Measurements from ENCODE around the gene GANAB.

- no peak for TF ChIP-seq KDM4B (CRISPR knock-in tag; IDR thresholded peaks at IDR 0.05)
- no peak for TF ChIP-seq EP300 (IDR thresholded peaks at IDR 0.05; ENCODE audit: low read depth in 2 of 2, low read length in 2 of 2)
- TF ChIP-seq EP300 (CRISPR knock-in tag; IDR thresholded peaks at IDR 0.05; ENCODE audit: borderline replicate concordance), result no peak
- TF ChIP-seq, protein P1, sequence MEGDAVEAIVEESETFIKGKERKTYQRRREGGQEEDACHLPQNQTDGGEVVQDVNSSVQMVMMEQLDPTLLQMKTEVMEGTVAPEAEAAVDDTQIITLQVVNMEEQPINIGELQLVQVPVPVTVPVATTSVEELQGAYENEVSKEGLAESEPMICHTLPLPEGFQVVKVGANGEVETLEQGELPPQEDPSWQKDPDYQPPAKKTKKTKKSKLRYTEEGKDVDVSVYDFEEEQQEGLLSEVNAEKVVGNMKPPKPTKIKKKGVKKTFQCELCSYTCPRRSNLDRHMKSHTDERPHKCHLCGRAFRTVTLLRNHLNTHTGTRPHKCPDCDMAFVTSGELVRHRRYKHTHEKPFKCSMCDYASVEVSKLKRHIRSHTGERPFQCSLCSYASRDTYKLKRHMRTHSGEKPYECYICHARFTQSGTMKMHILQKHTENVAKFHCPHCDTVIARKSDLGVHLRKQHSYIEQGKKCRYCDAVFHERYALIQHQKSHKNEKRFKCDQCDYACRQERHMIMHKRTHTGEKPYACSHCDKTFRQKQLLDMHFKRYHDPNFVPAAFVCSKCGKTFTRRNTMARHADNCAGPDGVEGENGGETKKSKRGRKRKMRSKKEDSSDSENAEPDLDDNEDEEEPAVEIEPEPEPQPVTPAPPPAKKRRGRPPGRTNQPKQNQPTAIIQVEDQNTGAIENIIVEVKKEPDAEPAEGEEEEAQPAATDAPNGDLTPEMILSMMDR (CRISPR knock-in tag; IDR thresholded peaks at IDR 0.05), result no peak
- TF ChIP-seq, protein P2, sequence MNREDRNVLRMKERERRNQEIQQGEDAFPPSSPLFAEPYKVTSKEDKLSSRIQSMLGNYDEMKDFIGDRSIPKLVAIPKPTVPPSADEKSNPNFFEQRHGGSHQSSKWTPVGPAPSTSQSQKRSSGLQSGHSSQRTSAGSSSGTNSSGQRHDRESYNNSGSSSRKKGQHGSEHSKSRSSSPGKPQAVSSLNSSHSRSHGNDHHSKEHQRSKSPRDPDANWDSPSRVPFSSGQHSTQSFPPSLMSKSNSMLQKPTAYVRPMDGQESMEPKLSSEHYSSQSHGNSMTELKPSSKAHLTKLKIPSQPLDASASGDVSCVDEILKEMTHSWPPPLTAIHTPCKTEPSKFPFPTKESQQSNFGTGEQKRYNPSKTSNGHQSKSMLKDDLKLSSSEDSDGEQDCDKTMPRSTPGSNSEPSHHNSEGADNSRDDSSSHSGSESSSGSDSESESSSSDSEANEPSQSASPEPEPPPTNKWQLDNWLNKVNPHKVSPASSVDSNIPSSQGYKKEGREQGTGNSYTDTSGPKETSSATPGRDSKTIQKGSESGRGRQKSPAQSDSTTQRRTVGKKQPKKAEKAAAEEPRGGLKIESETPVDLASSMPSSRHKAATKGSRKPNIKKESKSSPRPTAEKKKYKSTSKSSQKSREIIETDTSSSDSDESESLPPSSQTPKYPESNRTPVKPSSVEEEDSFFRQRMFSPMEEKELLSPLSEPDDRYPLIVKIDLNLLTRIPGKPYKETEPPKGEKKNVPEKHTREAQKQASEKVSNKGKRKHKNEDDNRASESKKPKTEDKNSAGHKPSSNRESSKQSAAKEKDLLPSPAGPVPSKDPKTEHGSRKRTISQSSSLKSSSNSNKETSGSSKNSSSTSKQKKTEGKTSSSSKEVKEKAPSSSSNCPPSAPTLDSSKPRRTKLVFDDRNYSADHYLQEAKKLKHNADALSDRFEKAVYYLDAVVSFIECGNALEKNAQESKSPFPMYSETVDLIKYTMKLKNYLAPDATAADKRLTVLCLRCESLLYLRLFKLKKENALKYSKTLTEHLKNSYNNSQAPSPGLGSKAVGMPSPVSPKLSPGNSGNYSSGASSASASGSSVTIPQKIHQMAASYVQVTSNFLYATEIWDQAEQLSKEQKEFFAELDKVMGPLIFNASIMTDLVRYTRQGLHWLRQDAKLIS (CRISPR knock-in tag; IDR thresholded peaks at IDR 0.05), result no peak
- no peak for TF ChIP-seq GPN1 (CRISPR knock-in tag; IDR thresholded peaks at IDR 0.05; ENCODE audit: borderline replicate concordance)
- TF ChIP-seq SCMH1 (CRISPR knock-in tag; IDR thresholded peaks at IDR 0.05; ENCODE audit: borderline replicate concordance), result no peak
- no peak for TF ChIP-seq BRF2 (CRISPR knock-in tag; IDR thresholded peaks at IDR 0.05)
- no peak for TF ChIP-seq MTA3 (CRISPR knock-in tag; IDR thresholded peaks at IDR 0.05)
Observed at GRCh38 chr11:62605902-62606301, 40.5 kb downstream of the GANAB start.
